Measurements from ENCODE around the gene TFDP2. TPM values are rescaled to one million over a fixed set of nuclear protein-coding genes. Genes with fewer than 3 reads are reported as not detected.
A peak's percentile ranks its signal among the peaks of the same experiment; 100 is the strongest.
"Not testable (repeated sequence)": the region's sequence is repeated elsewhere in the genome, so short reads cannot be mapped to it uniquely, and the experiment has no call there.

The TFDP2 gene
- total RNA-seq, 1 experiment from 2014 or later: 55.4 TPM

DNA sequence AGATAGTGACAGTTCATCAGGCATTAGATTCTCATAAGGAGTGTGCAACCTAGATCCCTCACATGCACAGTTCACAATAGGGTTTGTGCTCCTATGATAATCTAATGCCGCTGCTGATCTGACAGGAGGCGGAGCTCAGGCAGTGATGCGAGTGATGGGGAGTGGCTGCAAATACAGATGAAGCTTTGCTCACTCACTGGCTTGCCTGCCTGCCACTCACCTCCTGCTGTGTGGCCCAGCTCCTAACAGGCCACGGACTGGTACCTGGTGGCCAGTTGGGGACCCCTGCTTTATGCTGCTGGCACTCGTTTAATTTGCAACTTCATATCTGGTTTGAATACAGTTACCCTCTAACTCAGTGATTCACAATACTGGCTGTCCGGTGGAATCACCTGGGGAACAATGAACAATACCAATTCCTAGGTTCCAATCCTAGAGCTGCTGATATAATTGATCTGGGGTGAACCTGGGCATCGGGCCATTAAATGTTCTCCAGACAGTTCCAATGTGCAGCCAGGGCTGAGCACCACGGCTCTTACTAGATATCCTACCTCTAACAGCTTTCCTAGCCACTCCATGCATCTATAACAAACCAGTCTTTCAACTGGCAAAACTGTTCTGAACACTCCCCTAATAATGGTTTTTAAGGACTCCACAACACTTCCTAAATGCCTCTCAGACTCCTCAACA is 141.5 kb downstream of the TFDP2 start:
- CTCF ChIA-PET: no interaction called here
- Histone ChIP-seq H3K9ac (ENCODE audit: low read length) (no peak overlapping the region), H2AFZ (ENCODE audit: low read depth, low read length, poor library complexity, severe bottlenecking) (no peak overlapping the region), H3K4me3 (replicated peaks in 1 of 2; ENCODE audit: low read depth in 1 of 2, low read length in 2 of 2) (no peak overlapping the region), H3K27me3 (ENCODE audit: insufficient read depth, low read length) (no peaks in the 10 kb centered on the region), H3K9me2 (ENCODE audit: insufficient read depth) (no peaks in the 10 kb centered on the region), H3K4me2 (ENCODE audit: low read length) (no peak overlapping the region), H3K4me1 (ENCODE audit: control insufficient read depth in 1 of 2, insufficient read depth in 2 of 2, low read length in 2 of 2) (no peaks in the 10 kb centered on the region), H3K36me3 (ENCODE audit: control insufficient read depth in 1 of 2, insufficient read depth in 2 of 2, low read length in 2 of 2) (no peaks in the 10 kb centered on the region), H3K79me2 (ENCODE audit: insufficient read depth, low read length) (no peaks in the 10 kb centered on the region), H3K9me3 (ENCODE audit: control insufficient read depth in 1 of 2, insufficient read depth in 1 of 2, low read depth in 1 of 2, low read length in 2 of 2) (no peaks in the 10 kb centered on the region), H3K27ac (ENCODE audit: low read depth, low read length) (no peak overlapping the region), H4K20me1 (ENCODE audit: insufficient read depth) (no peaks in the 10 kb centered on the region)
- no TSS peak for BruUV-seq (replicated peaks)
- POLR2A ChIA-PET: no interaction called here
- ATAC-seq (peak; percentile 61), DNase-seq (ENCODE audit: low read depth, low spot score) (no peak)
- RAD21 ChIA-PET (ENCODE audit: low non-redundant PET in 1 of 2, low total read pairs in 2 of 2, uncharacterized antibody in 2 of 2, unreplicated experiment in 2 of 2): no interaction called here
- intact Hi-C loops (cut with micrococcal nuclease): no loop called here
- TF ChIP-seq, protein P1, sequence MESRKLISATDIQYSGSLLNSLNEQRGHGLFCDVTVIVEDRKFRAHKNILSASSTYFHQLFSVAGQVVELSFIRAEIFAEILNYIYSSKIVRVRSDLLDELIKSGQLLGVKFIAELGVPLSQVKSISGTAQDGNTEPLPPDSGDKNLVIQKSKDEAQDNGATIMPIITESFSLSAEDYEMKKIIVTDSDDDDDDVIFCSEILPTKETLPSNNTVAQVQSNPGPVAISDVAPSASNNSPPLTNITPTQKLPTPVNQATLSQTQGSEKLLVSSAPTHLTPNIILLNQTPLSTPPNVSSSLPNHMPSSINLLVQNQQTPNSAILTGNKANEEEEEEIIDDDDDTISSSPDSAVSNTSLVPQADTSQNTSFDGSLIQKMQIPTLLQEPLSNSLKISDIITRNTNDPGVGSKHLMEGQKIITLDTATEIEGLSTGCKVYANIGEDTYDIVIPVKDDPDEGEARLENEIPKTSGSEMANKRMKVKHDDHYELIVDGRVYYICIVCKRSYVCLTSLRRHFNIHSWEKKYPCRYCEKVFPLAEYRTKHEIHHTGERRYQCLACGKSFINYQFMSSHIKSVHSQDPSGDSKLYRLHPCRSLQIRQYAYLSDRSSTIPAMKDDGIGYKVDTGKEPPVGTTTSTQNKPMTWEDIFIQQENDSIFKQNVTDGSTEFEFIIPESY (IDR thresholded peaks at IDR 0.05; ENCODE audit: extremely low read depth, insufficient replicate concordance, low read length): no peak

DNA sequence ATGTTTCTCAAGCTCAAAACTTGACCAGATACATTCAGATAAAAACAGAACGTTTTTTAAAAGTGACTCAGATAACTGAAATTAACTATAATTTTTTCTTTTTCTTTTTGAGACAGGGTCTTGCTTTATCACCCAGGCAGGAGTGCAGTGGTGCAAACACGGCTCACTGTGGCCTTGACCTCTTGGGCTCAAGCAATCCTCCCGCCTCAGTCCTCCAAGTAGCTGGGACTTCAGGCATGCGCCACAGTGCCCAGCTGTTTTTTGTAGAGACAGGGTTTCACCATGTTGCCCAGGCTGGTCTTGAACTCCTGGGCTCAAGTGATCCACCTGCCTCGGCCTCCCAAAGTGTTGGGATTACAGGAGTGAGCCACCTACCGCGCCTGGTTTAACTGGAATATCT is 144.4 kb downstream of the TFDP2 start:
- DNase-seq (ENCODE audit: low read depth, low spot score); CTCF ChIA-PET; H3K9me2 ChIP-seq (ENCODE audit: insufficient read depth); H3K4me1 ChIP-seq (ENCODE audit: control insufficient read depth in 1 of 2, insufficient read depth in 2 of 2, low read length in 2 of 2); H3K4me2 ChIP-seq (ENCODE audit: low read length); H3K9me3 ChIP-seq (ENCODE audit: control insufficient read depth in 1 of 2, insufficient read depth in 1 of 2, low read depth in 1 of 2, low read length in 2 of 2); H3K36me3 ChIP-seq (ENCODE audit: control insufficient read depth in 1 of 2, insufficient read depth in 2 of 2, low read length in 2 of 2); H3K79me2 ChIP-seq (ENCODE audit: insufficient read depth, low read length); H3K27me3 ChIP-seq (ENCODE audit: insufficient read depth, low read length); RAD21 ChIA-PET (ENCODE audit: low non-redundant PET in 1 of 2, low total read pairs in 2 of 2, uncharacterized antibody in 2 of 2, unreplicated experiment in 2 of 2); ATAC-seq; H3K9ac ChIP-seq (ENCODE audit: low read length); POLR2A ChIA-PET; H4K20me1 ChIP-seq (ENCODE audit: insufficient read depth); H2AFZ ChIP-seq (ENCODE audit: low read depth, low read length, poor library complexity, severe bottlenecking); H3K4me3 ChIP-seq (replicated peaks in 1 of 2; ENCODE audit: low read depth in 1 of 2, low read length in 2 of 2); H3K27ac ChIP-seq (ENCODE audit: low read depth, low read length); BruUV-seq (replicated peaks); intact Hi-C loops (cut with micrococcal nuclease): not testable (repeated sequence)

Data from HCT116 (cell line).